GM12878 (cell line): ENCODE results near the gene SFT2D2. TPM values are rescaled to one million over a fixed set of nuclear protein-coding genes. Genes with fewer than 3 reads are reported as not detected.
A peak's percentile ranks its signal among the peaks of the same experiment; 100 is the strongest.

ENCODE experiments used
- ATAC-seq: fragments of 200-7000 bp; cut with Tn5 transposase; 3 replicates; pipeline ENCODE4 v1.9.1; 2020; ENCODE audit warnings: mild to moderate bottlenecking, moderate library complexity
- BruUV-seq: library from RNA; stranded (reverse); fragments of 400-500 nt; replicated peaks from 2 replicates; lab custom pipeline; 2021; lab: Mats Ljungman, UMichigan
- CTCF ChIA-PET: fragments of 300-600 bp; sonication (Branson Sonifier 250); formaldehyde crosslinking; extraction: SDS; loops from one replicate; lab custom pipeline; 2021; ENCODE audit warnings: inconsistent platforms; lab: Yijun Ruan, JAX
- POLR2A ChIA-PET: fragments of 350-600 bp; formaldehyde crosslinking; extraction: SDS; loops from one replicate; lab custom pipeline; 2021; ENCODE audit warnings: inconsistent platforms; lab: Charles Lee
- RAD21 ChIA-PET: fragments of 300-600 bp; sonication (Branson Sonifier 250); formaldehyde crosslinking; loops from one replicate; lab custom pipeline; 2023; ENCODE audit warnings: antibody characterized with exemption; ENCODE audit not compliant: unreplicated experiment; lab: Charles Lee
- SMC1A ChIA-PET: fragments of 300-600 bp; sonication (Branson Sonifier 250); formaldehyde crosslinking; loops from one replicate; lab custom pipeline; 2023; ENCODE audit not compliant: unreplicated experiment, uncharacterized antibody; lab: Charles Lee
- DNase-seq: peaks from one replicate; pipeline ENCODE4 v3.0.0-alpha.2; 2011; ENCODE audit warnings: low read depth, low spot score
- FAIRE-seq: peaks from 3 replicates; lab custom pipeline; 2011; peaks lifted over from hg19 to GRCh38; lab: Jason Lieb, UNC
- H2AFZ ChIP-seq: 2 replicates; pipeline ENCODE4 v1.6.0; 2011; ENCODE audit warnings: low read depth, low read length, control low read depth; ENCODE audit not compliant: control insufficient read depth
- H3K27ac ChIP-seq: 2 replicates; pipeline ENCODE4 v1.5.1; 2011; ENCODE audit warnings: control low read depth; ENCODE audit not compliant: control insufficient read depth, insufficient read depth
- H3K27me3 ChIP-seq, 2 experiments: replicated peaks in 1 of 2; 2 replicates each; pipeline versions ENCODE4 v1.6.0 to v1.6.1; 2011; ENCODE audit warnings: low read length in 1 of 2; ENCODE audit not compliant: control insufficient read depth in 2 of 2, insufficient read depth in 2 of 2
- H3K36me3 ChIP-seq, 2 experiments: 2 replicates each; pipeline ENCODE4 v1.5.1; 2011; ENCODE audit warnings: low read length in 1 of 2; ENCODE audit not compliant: control insufficient read depth in 2 of 2, insufficient read depth in 2 of 2
- H3K4me1 ChIP-seq: 2 replicates; pipeline ENCODE4 v1.6.1; 2011; ENCODE audit warnings: mild to moderate bottlenecking, low read length, moderate library complexity, mixed read lengths; ENCODE audit not compliant: control insufficient read depth, insufficient read depth
- H3K4me2 ChIP-seq: 2 replicates; pipeline ENCODE4 v1.6.0; 2011; ENCODE audit warnings: control low read depth; ENCODE audit not compliant: control insufficient read depth, insufficient read depth
- H3K4me3 ChIP-seq: fragments of 200-600 bp; sonication (generic); 2 replicates; pipeline ENCODE4 v1.5.1; 2016
- H3K79me2 ChIP-seq: 2 replicates; pipeline ENCODE4 v1.6.0; 2011; ENCODE audit warnings: low read length; ENCODE audit not compliant: control insufficient read depth, insufficient read depth
- H3K9ac ChIP-seq: 2 replicates; pipeline ENCODE4 v1.8.0; 2011; ENCODE audit warnings: low read length, control low read depth, mixed read lengths; ENCODE audit not compliant: control insufficient read depth, insufficient read depth
- H3K9me3 ChIP-seq: replicated peaks from 3 replicates; pipeline ENCODE4 v1.5.1; 2011; ENCODE audit warnings: mild to moderate bottlenecking, low read length; ENCODE audit not compliant: control insufficient read depth, insufficient read depth
- H4K20me1 ChIP-seq: 2 replicates; pipeline ENCODE4 v1.6.0; 2011; ENCODE audit not compliant: control insufficient read depth, insufficient read depth
- CBX3 ChIP-seq: fragments of 200-600 bp; sonication (generic); IDR thresholded peaks from 2 replicates; pipeline ENCODE4 v1.6.1; 2016; ENCODE audit warnings: low read depth, borderline replicate concordance
- KAT2A ChIP-seq: conservative IDR thresholded peaks from 2 replicates; pipeline ENCODE4 v1.6.1; 2011; ENCODE audit warnings: low read depth, low read length; ENCODE audit not compliant: control insufficient read depth
- NBN ChIP-seq: fragments of 450-650 bp; IDR thresholded peaks from 2 replicates; pipeline ENCODE4 v1.6.1; 2016
- RUNX3 ChIP-seq: IDR thresholded peaks from 2 replicates; pipeline ENCODE4 v1.6.1; 2012; ENCODE audit warnings: low read length, inconsistent platforms
- ZNF384 ChIP-seq: IDR thresholded peaks from 2 replicates; pipeline ENCODE4 v1.6.1; 2012; ENCODE audit warnings: low read depth, mild to moderate bottlenecking, low read length, improper control_type of control experiment, borderline replicate concordance
- in situ Hi-C: fragments of 300-500 bp; cut with MboI; formaldehyde crosslinking; loops from 9 replicates; pipeline ENCODE4 v1.14.3; 2018; ENCODE audit warnings: mixed read lengths
- intact Hi-C: fragments of 100-400 bp; cut with micrococcal nuclease; formaldehyde crosslinking; loops from one replicate; pipeline ENCODE4 v1.14.2; 2022; ENCODE audit not compliant: unreplicated experiment
- polyA plus RNA-seq, 11 experiments: library from polyadenylated mRNA; depleted of rRNA in 4 of 11; unstranded in 6 of 11; stranded (reverse) in 5 of 11; fragments of >200 nt; fragmentation: Nextera tagmentation in 4 of 11; fragmentation: Illumina TruSeq in 1 of 11; extraction: Ambion mirVana in 4 of 11; extraction: Trizol in 1 of 11; gene quantifications; 1 replicate in 1 of 11; 2 replicates in 10 of 11; pipeline versions ENCODE4 v1.2.1 to v1.2.3, GENCODE V29; 2011 to 2016; ENCODE audit warnings: inconsistent platforms in 2 of 11, missing spikeins in 2 of 11, low read depth in 1 of 11
- total RNA-seq, 4 experiments: library from RNA; depleted of rRNA in 3 of 4; stranded (reverse); fragments of >200 nt in 3 of 4; fragmentation: Illumina TruSeq in 1 of 4; extraction: Trizol in 1 of 4; gene quantifications; 2 replicates each; pipeline versions ENCODE4 v1.2.1 to v1.2.3, GENCODE V29; 2013 to 2021
- TF ChIP-seq, protein P1 (sequence below): IDR thresholded peaks from 2 replicates; pipeline ENCODE4 v1.6.1; 2011; ENCODE audit warnings: low read depth, low read length, improper control_type of control experiment, borderline replicate concordance
- TF ChIP-seq, protein P2 (sequence below): fragments of 450-650 bp; formaldehyde crosslinking; IDR thresholded peaks from 2 replicates; pipeline ENCODE4 v1.5.0; 2022; ENCODE audit warnings: mild to moderate bottlenecking, missing genetic modification characterization

SFT2D2 gene
- total and polyA plus RNA-seq, 10 of the 15 experiments (the other 5 are each of a cell fraction or from before 2014, with no cell fraction given): 5.6 to 49.6 (median 24.9) TPM

DNA sequence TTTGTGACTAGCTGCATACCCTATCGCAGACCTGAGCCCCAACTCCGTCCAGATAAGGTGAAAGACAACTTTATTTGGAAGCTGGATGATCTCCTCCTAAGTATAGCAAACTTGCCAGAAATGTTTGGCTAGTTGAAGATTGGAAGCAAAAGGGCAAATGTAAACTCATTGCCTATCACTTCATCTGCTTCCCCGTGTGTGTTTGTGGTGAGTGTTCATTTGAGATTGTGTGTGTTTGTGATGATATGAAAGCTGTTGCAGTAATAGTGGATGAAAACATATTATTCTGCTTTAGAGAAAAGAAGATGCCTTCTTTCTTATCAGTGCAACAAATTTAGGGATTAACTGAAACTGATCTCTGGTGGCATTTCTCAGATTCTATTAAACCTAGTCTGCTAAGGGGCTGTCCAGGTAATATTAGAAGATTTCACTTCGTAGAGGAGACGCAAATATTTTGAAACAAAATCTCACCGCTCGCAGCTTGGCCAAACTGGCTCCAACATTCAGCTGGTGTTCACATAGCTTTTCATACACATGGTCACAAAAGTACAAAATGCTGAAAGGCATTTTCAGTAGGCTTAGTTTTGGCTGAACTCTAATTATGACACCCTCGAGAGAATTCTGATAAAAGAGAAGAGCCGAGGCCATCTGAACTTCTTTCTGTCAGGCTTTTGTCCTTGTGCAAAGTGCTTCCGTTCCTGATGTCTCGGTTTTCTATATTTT is 56.0 kb downstream of the SFT2D2 start (continued):
- TF ChIP-seq ZNF384: no peak
- TF ChIP-seq, protein P1, sequence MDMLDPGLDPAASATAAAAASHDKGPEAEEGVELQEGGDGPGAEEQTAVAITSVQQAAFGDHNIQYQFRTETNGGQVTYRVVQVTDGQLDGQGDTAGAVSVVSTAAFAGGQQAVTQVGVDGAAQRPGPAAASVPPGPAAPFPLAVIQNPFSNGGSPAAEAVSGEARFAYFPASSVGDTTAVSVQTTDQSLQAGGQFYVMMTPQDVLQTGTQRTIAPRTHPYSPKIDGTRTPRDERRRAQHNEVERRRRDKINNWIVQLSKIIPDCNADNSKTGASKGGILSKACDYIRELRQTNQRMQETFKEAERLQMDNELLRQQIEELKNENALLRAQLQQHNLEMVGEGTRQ: no peak
- TF ChIP-seq NBN: no peak
- TF ChIP-seq KAT2A: no peak
- TF ChIP-seq, protein P2, sequence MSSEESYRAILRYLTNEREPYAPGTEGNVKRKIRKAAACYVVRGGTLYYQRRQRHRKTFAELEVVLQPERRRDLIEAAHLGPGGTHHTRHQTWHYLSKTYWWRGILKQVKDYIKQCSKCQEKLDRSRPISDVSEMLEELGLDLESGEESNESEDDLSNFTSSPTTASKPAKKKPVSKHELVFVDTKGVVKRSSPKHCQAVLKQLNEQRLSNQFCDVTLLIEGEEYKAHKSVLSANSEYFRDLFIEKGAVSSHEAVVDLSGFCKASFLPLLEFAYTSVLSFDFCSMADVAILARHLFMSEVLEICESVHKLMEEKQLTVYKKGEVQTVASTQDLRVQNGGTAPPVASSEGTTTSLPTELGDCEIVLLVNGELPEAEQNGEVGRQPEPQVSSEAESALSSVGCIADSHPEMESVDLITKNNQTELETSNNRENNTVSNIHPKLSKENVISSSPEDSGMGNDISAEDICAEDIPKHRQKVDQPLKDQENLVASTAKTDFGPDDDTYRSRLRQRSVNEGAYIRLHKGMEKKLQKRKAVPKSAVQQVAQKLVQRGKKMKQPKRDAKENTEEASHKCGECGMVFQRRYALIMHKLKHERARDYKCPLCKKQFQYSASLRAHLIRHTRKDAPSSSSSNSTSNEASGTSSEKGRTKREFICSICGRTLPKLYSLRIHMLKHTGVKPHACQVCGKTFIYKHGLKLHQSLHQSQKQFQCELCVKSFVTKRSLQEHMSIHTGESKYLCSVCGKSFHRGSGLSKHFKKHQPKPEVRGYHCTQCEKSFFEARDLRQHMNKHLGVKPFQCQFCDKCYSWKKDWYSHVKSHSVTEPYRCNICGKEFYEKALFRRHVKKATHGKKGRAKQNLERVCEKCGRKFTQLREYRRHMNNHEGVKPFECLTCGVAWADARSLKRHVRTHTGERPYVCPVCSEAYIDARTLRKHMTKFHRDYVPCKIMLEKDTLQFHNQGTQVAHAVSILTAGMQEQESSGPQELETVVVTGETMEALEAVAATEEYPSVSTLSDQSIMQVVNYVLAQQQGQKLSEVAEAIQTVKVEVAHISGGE (CRISPR knock-in tag): no peak
- TF ChIP-seq, all 136 proteins: peak for 0

DNA sequence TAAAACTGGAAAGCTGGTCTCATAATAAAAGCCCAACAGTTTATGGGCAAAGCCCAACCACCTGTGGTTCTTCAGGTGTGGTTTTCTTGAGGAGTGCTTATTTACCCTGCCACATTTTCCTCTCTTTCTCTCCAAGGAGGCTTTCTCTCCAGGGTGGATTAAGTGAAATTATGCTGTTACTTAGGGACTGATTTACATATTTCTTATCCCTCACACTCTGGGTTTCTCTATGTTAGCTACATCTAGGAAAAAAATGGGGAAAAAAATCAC is 59.7 kb downstream of the SFT2D2 start:
- ChIA-PET RAD21 (no interaction called here), CTCF (no interaction called here), POLR2A (no interaction called here), SMC1A (interaction anchor here (0.5 kb wide), 1 partner anchor 462 kb away, joined by 3 read pairs; no protein-coding TSS in a partner anchor)
- Histone ChIP-seq H3K4me2 (no peak overlapping the region), H3K36me3 (no peaks in the 10 kb centered on the region), H3K27ac (no peak overlapping the region), H4K20me1 (no peaks in the 10 kb centered on the region), H3K4me1 (no peaks in the 10 kb centered on the region), H2AFZ (no peak overlapping the region), H3K4me3 (no peak overlapping the region), H3K79me2 (no peaks in the 10 kb centered on the region), H3K9me3 (no peaks in the 10 kb centered on the region), H3K9ac (no peak overlapping the region), H3K27me3 (no peaks in the 10 kb centered on the region)
- TF ChIP-seq RUNX3: peak; percentile 14; the same call in 1 of the 2 replicates
- no peak for TF ChIP-seq CBX3
- ATAC-seq (no peak), DNase-seq (no peak), FAIRE-seq (no peak)
- intact Hi-C loops (no loop called here), in situ Hi-C loops (no loop called here)
- no TSS peak for BruUV-seq
